ENCODE results near the gene MGA. TPM values are rescaled to one million over a fixed set of nuclear protein-coding genes. Genes with fewer than 3 reads are reported as not detected.
A peak's percentile ranks its signal among the peaks of the same experiment; 100 is the strongest.

The MGA gene
- total RNA-seq, 1 donor from 2014 or later, result 38.3 TPM

- H3K27ac Mint-ChIP-seq (ENCODE audit: unreplicated experiment), result peak overlapping the region; percentile 4
- peaks cover 48% of the 10 kb centered on the region for H3K4me1 Mint-ChIP-seq (ENCODE audit: low read depth)
- H3K4me3 Mint-ChIP-seq (ENCODE audit: unreplicated experiment), result no peak overlapping the region
- TF ChIP-seq CTCF (IDR thresholded peaks at IDR 0.05), result peak; percentile 69
- H3K27me3 Mint-ChIP-seq (ENCODE audit: low read depth), result no peaks in the 10 kb centered on the region
- peaks cover 12% of the 10 kb centered on the region for H3K36me3 Mint-ChIP-seq (ENCODE audit: low read depth)
- DNase-seq (ENCODE audit: low spot score), result no peak
- H3K9me3 Mint-ChIP-seq (ENCODE audit: low read depth), result no peaks in the 10 kb centered on the region
Measured at GRCh38 chr15:41695750-41696436, 35.7 kb downstream of the MGA start.

- Mint-ChIP-seq H3K4me1 (ENCODE audit: low read depth) (peaks cover 29% of the 10 kb centered on the region), H3K36me3 (ENCODE audit: low read depth) (peaks cover 12% of the 10 kb centered on the region), H3K27ac (ENCODE audit: unreplicated experiment) (no peak overlapping the region), H3K9me3 (ENCODE audit: low read depth) (no peaks in the 10 kb centered on the region), H3K4me3 (ENCODE audit: unreplicated experiment) (no peak overlapping the region), H3K27me3 (ENCODE audit: low read depth) (no peaks in the 10 kb centered on the region)
- TF ChIP-seq CTCF (IDR thresholded peaks at IDR 0.05), result no peak
- no peak for DNase-seq (ENCODE audit: low spot score)
Measured at GRCh38 chr15:41698779-41699178, 38.6 kb downstream of the MGA start.

- Mint-ChIP-seq H3K36me3 (ENCODE audit: low read depth) (peaks cover 7% of the 10 kb centered on the region), H3K4me3 (ENCODE audit: unreplicated experiment) (no peak overlapping the region), H3K9me3 (ENCODE audit: low read depth) (no peaks in the 10 kb centered on the region), H3K27ac (ENCODE audit: unreplicated experiment) (no peak overlapping the region), H3K4me1 (ENCODE audit: low read depth) (peaks cover 11% of the 10 kb centered on the region), H3K27me3 (ENCODE audit: low read depth) (no peaks in the 10 kb centered on the region)
- TF ChIP-seq CTCF (IDR thresholded peaks at IDR 0.05), result no peak
- DNase-seq (ENCODE audit: low spot score), result no peak
Measured at GRCh38 chr15:41703120-41703519, 42.9 kb downstream of the MGA start.

- DNase-seq (ENCODE audit: low spot score), result no peak
- Mint-ChIP-seq H3K36me3 (ENCODE audit: low read depth) (peaks cover 27% of the 10 kb centered on the region), H3K4me1 (ENCODE audit: low read depth) (no peaks in the 10 kb centered on the region), H3K27ac (ENCODE audit: unreplicated experiment) (no peak overlapping the region), H3K9me3 (ENCODE audit: low read depth) (no peaks in the 10 kb centered on the region), H3K4me3 (ENCODE audit: unreplicated experiment) (no peak overlapping the region), H3K27me3 (ENCODE audit: low read depth) (no peaks in the 10 kb centered on the region)
- TF ChIP-seq CTCF (IDR thresholded peaks at IDR 0.05), result no peak
Measured at GRCh38 chr15:41713047-41713446, 52.8 kb downstream of the MGA start.

- no peak for DNase-seq (ENCODE audit: low spot score)
- no peak overlapping the region for H3K27ac Mint-ChIP-seq (ENCODE audit: unreplicated experiment)
- no peaks in the 10 kb centered on the region for H3K9me3 Mint-ChIP-seq (ENCODE audit: low read depth)
- no peaks in the 10 kb centered on the region for H3K4me1 Mint-ChIP-seq (ENCODE audit: low read depth)
- no peak for TF ChIP-seq CTCF (IDR thresholded peaks at IDR 0.05)
- peaks cover 18% of the 10 kb centered on the region for H3K36me3 Mint-ChIP-seq (ENCODE audit: low read depth)
- no peak overlapping the region for H3K4me3 Mint-ChIP-seq (ENCODE audit: unreplicated experiment)
- H3K27me3 Mint-ChIP-seq (ENCODE audit: low read depth), result no peaks in the 10 kb centered on the region
Measured at GRCh38 chr15:41714291-41714690, 54.1 kb downstream of the MGA start.

Measured in chondrocyte (in vitro differentiated cells).